HCT116 (cell line): Measurements from ENCODE around the gene ZDHHC1. TPM values are rescaled to one million over a fixed set of nuclear protein-coding genes. Genes with fewer than 3 reads are reported as not detected.

Experiments used
- ATAC-seq: fragments of 200-7000 bp; cut with Tn5 transposase; 2 replicates; pipeline ENCODE4 v1.9.1; 2020; ENCODE audit warnings: mild to moderate bottlenecking, moderate library complexity
- BruUV-seq: library from RNA; stranded (reverse); fragments of 400-500 nt; replicated peaks from 2 replicates; lab custom pipeline; 2021; lab: Mats Ljungman, UMichigan
- CTCF ChIA-PET: fragments of 300-600 bp; sonication (Branson Sonifier 250); formaldehyde crosslinking; loops from one replicate; lab custom pipeline; 2021; ENCODE audit warnings: antibody characterized with exemption; lab: Charles Lee
- POLR2A ChIA-PET: fragments of 300-600, 350-600 bp; sonication (Branson Sonifier 250); formaldehyde crosslinking; loops from one replicate; lab custom pipeline; 2021; ENCODE audit warnings: antibody characterized with exemption; lab: Charles Lee
- RAD21 ChIA-PET, 2 experiments: fragments of 300-600 bp; sonication (Branson Sonifier 250); formaldehyde crosslinking; loops; one replicate each; lab custom pipeline; 2023; ENCODE audit warnings: low total read pairs in 2 of 2; ENCODE audit not compliant: uncharacterized antibody in 2 of 2, unreplicated experiment in 2 of 2, low non-redundant PET in 1 of 2; lab: Charles Lee
- DNase-seq: peaks from one replicate; pipeline ENCODE4 v3.0.0-alpha.2; 2010; ENCODE audit warnings: low read depth, low spot score
- H2AFZ ChIP-seq: fragments of 200-600 bp; shearing (Covaris generic), sonication (generic); 2 replicates; pipeline ENCODE4 v1.6.1; 2017; ENCODE audit warnings: low read depth, mixed run types, mixed read lengths, antibody characterized with exemption, low read length; ENCODE audit not compliant: poor library complexity, severe bottlenecking
- H3K27ac ChIP-seq: 2 replicates; pipeline ENCODE4 v1.5.1; 2012; ENCODE audit warnings: low read depth, low read length
- H3K27me3 ChIP-seq: fragments of 200-600 bp; sonication (generic); 2 replicates; pipeline ENCODE4 v1.6.1; 2016; ENCODE audit warnings: mixed run types, low read length, mixed read lengths; ENCODE audit not compliant: insufficient read depth
- H3K36me3 ChIP-seq, 2 experiments: fragments of 200-500 bp in 1 of 2; fragments of 200-600 bp in 1 of 2; sonication (Bioruptor generic) in 1 of 2; sonication (generic) in 1 of 2; 2 replicates each; pipeline versions ENCODE4 v1.5.1 to v1.6.1; 2014 to 2016; ENCODE audit warnings: low read length in 2 of 2, inconsistent platforms in 1 of 2, mixed read lengths in 1 of 2, mixed run types in 1 of 2; ENCODE audit not compliant: insufficient read depth in 2 of 2, control insufficient read depth in 1 of 2
- H3K4me1 ChIP-seq, 2 experiments: fragments of 200-600 bp in 1 of 2; sonication (generic) in 1 of 2; 2 replicates each; pipeline versions ENCODE4 v1.5.1 to v1.6.1; 2012 to 2017; ENCODE audit warnings: low read length in 2 of 2, inconsistent platforms in 1 of 2, mild to moderate bottlenecking in 1 of 2, mixed read lengths in 1 of 2, mixed run types in 1 of 2, moderate library complexity in 1 of 2; ENCODE audit not compliant: insufficient read depth in 2 of 2, control insufficient read depth in 1 of 2
- H3K4me2 ChIP-seq: fragments of 200-600 bp; sonication (generic); 2 replicates; pipeline ENCODE4 v1.6.1; 2017; ENCODE audit warnings: mixed run types, low read length, mixed read lengths
- H3K4me3 ChIP-seq, 2 experiments: fragments of 200-600 bp in 1 of 2; sonication (generic) in 1 of 2; replicated peaks in 1 of 2; 2 replicates each; pipeline ENCODE4 v1.5.1; 2011 to 2016; ENCODE audit warnings: low read length in 2 of 2, control low read depth in 1 of 2, low read depth in 1 of 2, mild to moderate bottlenecking in 1 of 2, mixed read lengths in 1 of 2, mixed run types in 1 of 2
- H3K79me2 ChIP-seq: fragments of 200-600 bp; sonication (generic); 2 replicates; pipeline ENCODE4 v1.6.1; 2017; ENCODE audit warnings: mild to moderate bottlenecking, mixed run types, low read length, moderate library complexity, mixed read lengths; ENCODE audit not compliant: insufficient read depth
- H3K9ac ChIP-seq: fragments of 200-600 bp; sonication (generic); 2 replicates; pipeline ENCODE4 v1.6.1; 2016; ENCODE audit warnings: low read length, mixed read lengths
- H3K9me2 ChIP-seq: fragments of 200-600 bp; sonication (generic), shearing (Covaris generic); 2 replicates; pipeline ENCODE4 v1.6.1; 2017; ENCODE audit warnings: mixed run types, mild to moderate bottlenecking, moderate library complexity; ENCODE audit not compliant: insufficient read depth
- H3K9me3 ChIP-seq, 2 experiments: fragments of 200-500 bp in 1 of 2; fragments of 200-600 bp in 1 of 2; sonication (Bioruptor generic) in 1 of 2; sonication (generic) in 1 of 2; 2 replicates each; pipeline ENCODE4 v1.6.1; 2014 to 2017; ENCODE audit warnings: low read length in 2 of 2, mixed read lengths in 2 of 2, inconsistent platforms in 1 of 2, low read depth in 1 of 2, mild to moderate bottlenecking in 1 of 2, mixed run types in 1 of 2, moderate library complexity in 1 of 2; ENCODE audit not compliant: control insufficient read depth in 1 of 2, insufficient read depth in 1 of 2
- H4K20me1 ChIP-seq: fragments of 200-600 bp; sonication (generic), shearing (Covaris generic); 2 replicates; pipeline ENCODE4 v1.6.1; 2017; ENCODE audit warnings: mixed run types, mild to moderate bottlenecking, moderate library complexity; ENCODE audit not compliant: insufficient read depth
- CTCF ChIP-seq, 3 experiments: fragments of 200-600 bp in 1 of 3; sonication (generic) in 1 of 3; IDR thresholded peaks in 2 of 3; conservative IDR thresholded peaks in 1 of 3; 2 replicates each; pipeline ENCODE4 v1.5.1; 2012 to 2017; ENCODE audit warnings: low read depth in 2 of 3, low read length in 2 of 3, antibody characterized with exemption in 1 of 3, borderline replicate concordance in 1 of 3, control low read depth in 1 of 3, mild to moderate bottlenecking in 1 of 3, mixed read lengths in 1 of 3, mixed run types in 1 of 3, moderate library complexity in 1 of 3; ENCODE audit not compliant: insufficient read depth in 1 of 3
- FOSL1 ChIP-seq: IDR thresholded peaks from 2 replicates; pipeline ENCODE4 v1.6.1; 2012; ENCODE audit warnings: low read depth
- REST ChIP-seq: IDR thresholded peaks from 2 replicates; pipeline ENCODE4 v1.6.1; 2012; ENCODE audit warnings: low read depth
- ZFX ChIP-seq: fragments of 450-650 bp; IDR thresholded peaks from 2 replicates; pipeline ENCODE4 v1.6.1; 2017
- intact Hi-C: fragments of 100-400 bp; cut with micrococcal nuclease; formaldehyde crosslinking; loops from 2 replicates; pipeline ENCODE4 v1.10.0; 2022
- total RNA-seq: library from RNA; stranded (reverse); gene quantifications from one replicate; pipeline ENCODE4 v1.2.1, GENCODE V29; 2021; ENCODE audit not compliant: unreplicated experiment

Gene ZDHHC1
- total RNA-seq, 1 experiment from 2014 or later = 9.1 TPM

- Histone ChIP-seq H3K9ac (no peak overlapping the region), H3K9me3 (no peaks in the 10 kb centered on the region), H3K4me3 (no peak overlapping the region), H3K4me2 (no peak overlapping the region), H3K27me3 (no peaks in the 10 kb centered on the region), H3K36me3 (no peaks in the 10 kb centered on the region), H3K4me1 (no peaks in the 10 kb centered on the region; a peak in 1 of 4 replicates), H3K9me2 (no peaks in the 10 kb centered on the region), H3K79me2 (no peaks in the 10 kb centered on the region), H2AFZ (no peak overlapping the region), H3K27ac (no peak overlapping the region), H4K20me1 (no peaks in the 10 kb centered on the region)
- RAD21 ChIA-PET = no interaction called here
- intact Hi-C loops = no loop called here
- TF ChIP-seq ZFX = no peak
- no peak for TF ChIP-seq REST
- no peak for TF ChIP-seq FOSL1
- TF ChIP-seq CTCF (IDR thresholded peaks at IDR 0.05 in 2 of 3, conservative IDR thresholded peaks at IDR 0.05 in 1 of 3; ENCODE audit: borderline replicate concordance in 1 of 3, insufficient read depth in 1 of 3, low read depth in 2 of 3, low read length in 2 of 3) = peak; percentile 32 to 56 (median 55); a peak in 5 of 6 replicates
- BruUV-seq = no TSS peak
- CTCF ChIA-PET = interaction anchor here (0.7 to 2.7 kb wide), 10 partner anchors 9 to 196 kb away, joined by 3 to 15 read pairs (median 4); partner anchors contain the start of gene HSD11B2
- POLR2A ChIA-PET = no interaction called here
- ATAC-seq (peak; percentile 67; the same call in 1 of the 2 replicates), DNase-seq (no peak)
Observed at GRCh38 chr16:67456391-67457081, 40.3 kb upstream of the ZDHHC1 start.
